GM10266 (cell line): ENCODE measurements around the gene MPDZ.

ENCODE experiments used
- DNase-seq: peaks from one replicate; pipeline ENCODE4 v3.0.0; 2012; ENCODE audit errors: extremely low spot score
- CTCF ChIP-seq: IDR thresholded peaks from 2 replicates; pipeline ENCODE4 v1.5.1; 2012; ENCODE audit warnings: mild to moderate bottlenecking, low read depth; ENCODE audit not compliant: control insufficient read depth, insufficient read depth; ENCODE audit errors: missing control alignments

MPDZ gene

GRCh38 chr9:13165236-13165945 is 114.1 kb downstream of the MPDZ start:
- no peak for DNase-seq
- TF ChIP-seq CTCF: no peak

- DNase-seq: no peak
- TF ChIP-seq CTCF: no peak
Measured at GRCh38 chr9:13163946-13164345, 115.5 kb downstream of the MPDZ start.

- no peak for TF ChIP-seq CTCF
- DNase-seq: no peak
Measured at GRCh38 chr9:13163287-13163686, 116.2 kb downstream of the MPDZ start.

GRCh38 chr9:13160051-13160450 is 119.4 kb downstream of the MPDZ start:
- no peak for TF ChIP-seq CTCF
- DNase-seq: no peak

GRCh38 chr9:13158986-13159385 is 120.5 kb downstream of the MPDZ start:
- no peak for DNase-seq

GRCh38 chr9:13151489-13151888 is 128.0 kb downstream of the MPDZ start:
- no peak for DNase-seq
- no peak for TF ChIP-seq CTCF

More at GRCh38 chr9:13158986-13159385, 120.5 kb downstream of the MPDZ start:
- no peak for TF ChIP-seq CTCF

GRCh38 chr9:13149454-13149853 is 130.0 kb downstream of the MPDZ start:
- TF ChIP-seq CTCF: no peak
- no peak for DNase-seq
